GM12801 (cell line): ENCODE measurements around the gene RERE.

Experiments used
- CTCF ChIP-seq: IDR thresholded peaks from one replicate; pipeline ENCODE4 v1.5.1; 2011; ENCODE audit warnings: control low read depth; ENCODE audit not compliant: insufficient read length; ENCODE audit errors: extremely low read depth

Gene RERE

DNA sequence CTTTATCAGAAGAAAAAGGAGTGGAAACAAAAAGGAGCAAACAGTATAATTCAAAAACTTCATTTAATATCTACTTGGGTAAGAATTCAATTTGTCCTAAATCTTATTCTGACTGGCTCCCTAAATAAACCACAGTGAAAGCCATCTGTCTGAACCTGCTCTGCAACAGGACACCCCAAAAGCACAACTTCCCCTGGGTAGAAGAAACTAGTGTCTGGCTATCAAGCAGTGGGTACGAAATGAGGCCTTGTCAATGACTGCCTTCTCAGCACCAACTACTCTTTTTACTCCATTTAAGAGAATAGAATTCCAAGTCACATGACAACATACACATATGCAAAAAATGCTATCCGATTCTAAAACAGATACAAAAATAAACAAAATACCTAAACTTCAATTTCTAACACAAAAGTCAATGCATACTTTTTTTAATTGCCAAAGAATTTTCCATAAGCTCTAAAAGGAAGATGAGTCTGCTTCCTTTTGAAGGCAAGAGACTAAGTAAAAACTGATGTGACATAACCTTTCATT lies 292.7 kb downstream of the RERE start:
- TF ChIP-seq CTCF = no peak

- TF ChIP-seq CTCF = no peak
Observed at GRCh38 chr1:8523666-8524206, 293.7 kb downstream of the RERE start.

- TF ChIP-seq CTCF = no peak
Observed at GRCh38 chr1:8520483-8520966, 296.9 kb downstream of the RERE start.

DNA sequence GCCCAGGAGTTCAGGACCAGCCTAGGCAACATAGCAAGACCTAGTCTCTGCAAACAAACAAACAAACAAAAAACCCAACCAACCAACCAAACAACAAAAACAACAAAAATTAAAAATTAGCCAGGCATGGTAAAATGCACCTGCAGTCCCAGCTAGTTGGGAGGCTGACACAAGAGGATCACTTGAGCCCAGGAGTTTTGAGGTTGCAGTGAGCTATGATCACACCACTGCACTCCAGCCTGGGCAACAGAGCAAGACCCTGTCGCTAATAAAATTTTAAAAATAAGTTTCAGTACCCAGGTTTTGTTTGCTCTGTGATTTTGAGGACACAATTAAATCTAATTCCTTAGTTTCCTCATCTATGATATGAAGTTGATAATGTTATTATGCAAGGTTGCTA lies 298.3 kb downstream of the RERE start:
- no peak for TF ChIP-seq CTCF

GRCh38 chr1:8518490-8518801 lies 299.0 kb downstream of the RERE start:
- TF ChIP-seq CTCF = no peak

- no peak for TF ChIP-seq CTCF
Observed at GRCh38 chr1:8517661-8518489, 299.6 kb downstream of the RERE start.

- TF ChIP-seq CTCF = no peak
Observed at GRCh38 chr1:8516793-8517556, 300.5 kb downstream of the RERE start.
